Fibroblast of skin of abdomen (primary cell): ENCODE results near the gene SCGB2A2.

Source experiments
- DNase-seq: peaks from one replicate; pipeline ENCODE4 v3.0.0-alpha.2; 2013

Gene SCGB2A2

GRCh38 chr11:62306227-62306626 lies 36.3 kb downstream of the SCGB2A2 start:
- DNase-seq, result no peak

DNA sequence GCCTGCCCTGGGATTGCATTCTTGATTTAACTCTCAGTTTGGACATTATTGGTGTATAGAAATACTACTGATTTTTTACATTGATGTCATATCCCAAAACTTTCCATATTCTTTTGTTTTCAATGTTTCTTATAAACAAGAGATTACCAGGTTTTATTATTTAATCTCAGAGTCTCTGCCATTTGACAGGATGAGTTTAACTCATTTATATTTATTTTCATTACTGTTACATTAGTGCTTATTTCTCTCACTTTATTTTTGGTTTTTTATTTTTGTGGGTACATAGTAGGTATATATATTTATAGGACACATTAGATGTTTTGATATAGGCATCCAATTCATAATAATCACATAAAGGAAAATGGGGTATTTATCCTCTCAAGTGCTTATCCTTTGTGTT lies 38.0 kb downstream of the SCGB2A2 start:
- no peak for DNase-seq

DNA sequence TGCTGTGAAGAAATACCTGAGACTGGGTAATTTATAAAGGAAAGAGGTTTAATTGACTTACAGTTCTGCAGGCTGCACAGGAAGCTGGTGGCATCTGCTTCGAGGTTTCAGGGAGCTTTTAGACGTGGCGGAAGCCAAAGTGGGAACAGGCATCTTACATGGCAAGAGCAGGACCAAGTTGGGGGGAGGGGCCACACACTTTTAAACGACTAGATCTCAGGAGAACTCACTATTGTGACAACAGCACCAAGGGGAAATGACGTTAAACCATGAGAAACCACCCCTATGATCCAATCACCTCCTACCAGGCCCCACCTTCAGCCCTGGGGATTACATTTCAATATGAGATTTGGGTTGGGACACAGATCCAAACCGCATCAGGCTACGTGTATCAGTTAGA lies 40.0 kb downstream of the SCGB2A2 start:
- DNase-seq, result no peak

GRCh38 chr11:62315431-62315830 lies 45.5 kb downstream of the SCGB2A2 start:
- no peak for DNase-seq

DNA sequence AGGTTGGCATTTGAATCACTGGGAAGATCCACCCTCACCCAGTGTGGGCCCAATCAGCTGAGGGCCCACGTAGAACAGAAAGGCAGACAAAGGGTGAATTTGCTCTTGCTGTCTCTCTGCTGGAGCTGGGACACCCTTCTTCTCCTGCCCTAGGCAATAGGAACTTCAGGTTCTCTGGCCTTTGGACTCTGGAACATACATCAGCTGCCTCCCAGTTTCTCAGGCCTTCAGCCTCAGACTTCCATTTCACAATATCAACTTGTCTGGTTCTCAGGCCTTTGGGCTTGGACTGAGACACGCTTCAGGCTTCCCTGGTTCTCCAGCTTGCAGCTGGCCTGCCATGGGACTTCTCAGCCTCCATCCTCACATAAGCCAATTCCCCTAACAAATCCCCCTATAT lies 52.6 kb downstream of the SCGB2A2 start:
- DNase-seq, result no peak
